Medulla oblongata (tissue), 1 donor: Measurements from ENCODE around the gene DPY19L2.
"Not testable (repeated sequence)": the region's sequence is repeated elsewhere in the genome, so short reads cannot be mapped to it uniquely, and the experiment has no call there.

Source experiments
- DNase-seq: peaks from one replicate; pipeline ENCODE4 v3.0.0-alpha.2; 2015; ENCODE audit errors: extremely low spot score

Gene DPY19L2

GRCh38 chr12:63537838-63538237 is 130.5 kb downstream of the DPY19L2 start:
- not testable (repeated sequence) for DNase-seq

- not testable (repeated sequence) for DNase-seq
Observed at GRCh38 chr12:63529641-63530040, 138.7 kb downstream of the DPY19L2 start.

GRCh38 chr12:63525831-63526230 is 142.5 kb downstream of the DPY19L2 start:
- DNase-seq, result no peak

GRCh38 chr12:63521706-63522105 is 146.6 kb downstream of the DPY19L2 start:
- DNase-seq, result no peak
